ENCODE measurements around the gene PCDHB13. TPM values are rescaled to one million over a fixed set of nuclear protein-coding genes. Genes with fewer than 3 reads are reported as not detected.

PCDHB13 gene
- total RNA-seq: 0.28 TPM in 2 replicates

DNA sequence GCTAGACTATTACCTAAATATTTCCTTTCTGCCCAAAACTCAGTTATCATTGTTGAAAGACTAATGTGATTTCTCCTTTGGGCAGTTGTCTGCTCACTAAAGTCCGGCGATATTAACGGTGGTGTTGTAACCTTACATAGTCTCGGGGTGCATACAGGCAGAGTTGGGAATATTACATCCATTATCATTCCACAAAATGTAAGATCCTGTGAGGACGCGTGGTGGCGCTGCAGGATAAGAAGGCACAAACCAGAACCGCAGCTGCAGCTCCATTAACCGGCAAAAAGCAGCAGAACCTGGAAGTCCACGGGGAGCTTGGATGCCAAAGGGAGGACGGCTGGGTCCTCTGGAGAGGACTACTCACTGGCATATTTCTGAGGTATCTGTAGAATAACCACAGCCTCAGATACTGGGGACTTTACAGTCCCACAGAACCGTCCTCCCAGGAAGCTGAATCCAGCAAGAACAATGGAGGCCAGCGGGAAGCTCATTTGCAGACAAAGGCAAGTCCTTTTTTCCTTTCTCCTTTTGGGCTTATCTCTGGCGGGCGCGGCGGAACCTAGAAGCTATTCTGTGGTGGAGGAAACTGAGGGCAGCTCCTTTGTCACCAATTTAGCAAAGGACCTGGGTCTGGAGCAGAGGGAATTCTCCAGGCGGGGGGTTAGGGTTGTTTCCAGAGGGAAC is at the start of gene PCDHB13:
Gene PCDHB13 (plus strand): TSS at position 264 of the 684 bp plus-strand sequence. CDS start 205 bp downstream, at position 469.

DNA sequence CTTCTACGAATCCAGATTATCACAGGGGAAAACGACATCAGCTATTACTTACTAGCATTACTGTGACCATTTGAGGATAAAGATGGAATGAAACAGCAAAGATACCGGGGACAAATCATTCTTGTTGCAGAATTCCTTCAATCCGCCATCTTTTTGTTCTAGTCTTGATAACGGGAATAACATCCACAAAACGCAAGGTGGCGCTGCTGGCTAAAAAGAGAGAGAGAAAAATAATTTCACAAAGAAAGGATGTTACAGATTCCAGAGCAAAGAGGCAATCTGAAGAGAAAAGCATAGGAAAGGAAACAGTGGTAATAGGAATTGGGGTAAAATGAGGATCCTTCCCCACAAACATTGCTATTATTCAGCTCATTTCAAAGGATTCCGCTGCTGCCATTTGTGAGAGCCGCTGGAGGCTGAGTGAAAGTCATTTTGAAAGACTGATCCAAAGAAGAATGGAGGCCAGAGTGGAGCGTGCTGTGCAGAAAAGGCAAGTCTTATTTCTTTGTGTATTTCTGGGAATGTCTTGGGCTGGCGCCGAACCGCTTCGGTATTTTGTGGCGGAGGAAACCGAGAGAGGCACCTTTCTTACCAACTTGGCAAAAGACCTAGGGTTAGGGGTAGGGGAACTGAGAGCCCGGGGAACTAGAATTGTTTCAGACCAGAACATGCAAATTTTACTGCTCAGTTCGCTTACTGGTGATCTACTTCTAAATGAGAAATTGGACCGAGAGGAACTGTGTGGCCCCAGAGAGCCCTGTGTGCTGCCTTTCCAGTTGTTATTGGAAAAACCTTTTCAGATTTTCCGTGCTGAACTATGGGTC is 41.1 kb upstream of the PCDHB13 start, which contains the start of gene PCDHB7:
Gene PCDHB7 (plus strand): TSS at position 264 of the 824 bp plus-strand sequence. CDS start 192 bp downstream, at position 456.

DNA sequence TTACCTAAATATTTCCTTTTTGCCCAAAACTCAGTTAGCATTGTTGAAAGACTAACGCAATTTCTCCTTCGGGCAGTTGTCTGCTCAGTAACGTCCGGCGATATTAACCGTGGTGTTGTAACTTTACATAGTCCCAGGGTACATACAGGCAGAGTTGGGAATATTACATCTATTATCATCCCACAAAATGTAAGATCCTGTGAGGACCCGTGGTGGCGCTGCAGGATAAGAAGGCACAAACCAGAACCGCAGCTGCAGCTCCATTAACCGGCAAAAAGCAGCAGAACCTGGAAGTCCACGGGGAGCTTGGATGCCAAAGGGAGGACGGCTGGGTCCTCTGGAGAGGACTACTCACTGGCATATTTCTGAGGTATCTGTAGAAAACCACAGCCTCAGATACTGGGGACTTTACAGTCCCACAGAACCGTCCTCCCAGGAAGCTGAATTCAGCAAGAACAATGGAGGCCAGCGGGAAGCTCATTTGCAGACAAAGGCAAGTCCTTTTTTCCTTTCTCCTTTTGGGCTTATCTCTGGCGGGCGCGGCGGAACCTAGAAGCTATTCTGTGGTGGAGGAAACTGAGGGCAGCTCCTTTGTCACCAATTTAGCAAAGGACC is 36.0 kb upstream of the PCDHB13 start, which contains the start of gene PCDHB8:
Gene PCDHB8 (plus strand): TSS at position 214 of the 615 bp plus-strand sequence. CDS start 245 bp downstream, at position 459.

DNA sequence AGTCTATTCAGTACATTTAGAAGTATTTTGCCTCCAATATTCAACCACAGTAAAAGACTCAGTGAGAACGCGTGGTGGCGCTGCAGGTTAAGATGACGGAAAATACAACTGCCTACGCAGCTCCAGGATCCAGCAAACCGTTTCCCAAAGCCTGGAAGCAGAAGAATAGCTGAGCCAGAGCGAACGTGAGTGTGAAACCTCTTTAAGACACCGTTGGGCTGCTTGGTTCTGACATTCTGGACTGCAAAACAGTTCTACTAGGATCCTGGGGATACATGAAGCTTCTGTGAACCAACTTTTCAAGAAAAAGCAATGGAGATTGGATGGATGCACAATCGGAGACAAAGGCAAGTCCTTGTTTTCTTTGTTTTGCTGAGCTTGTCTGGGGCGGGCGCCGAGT is 31.5 kb upstream of the PCDHB13 start, which contains the start of gene PCDHB16:
Gene PCDHB16 (plus strand): TSS at position 140 of the 400 bp plus-strand sequence. CDS start 173 bp downstream, at position 313.

DNA sequence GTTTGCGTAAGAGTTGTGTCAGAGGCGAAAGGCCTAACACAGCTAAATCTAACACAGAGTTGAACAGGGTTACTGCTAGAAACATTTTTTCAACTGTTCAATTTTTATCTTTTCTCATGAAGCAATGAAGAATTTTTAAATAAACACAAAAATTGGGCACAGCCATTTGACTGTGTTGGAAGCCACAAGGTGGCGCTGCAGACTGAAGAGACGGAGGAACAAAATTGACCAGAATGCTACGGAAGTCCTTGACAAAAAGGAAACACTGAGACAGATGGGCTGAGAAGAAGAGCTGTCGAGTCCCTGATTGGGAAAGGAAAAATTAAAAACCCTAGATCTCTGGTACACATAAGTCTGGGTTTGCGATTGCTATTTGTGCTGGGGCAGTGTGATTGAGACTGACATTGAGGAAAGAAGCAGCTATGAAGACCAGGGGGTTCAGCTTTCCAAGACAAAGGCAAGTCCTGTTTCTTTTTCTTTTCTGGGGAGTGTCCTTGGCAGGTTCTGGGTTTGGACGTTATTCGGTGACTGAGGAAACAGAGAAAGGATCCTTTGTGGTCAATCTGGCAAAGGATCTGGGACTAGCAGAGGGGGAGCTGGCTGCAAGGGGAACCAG is 26.7 kb upstream of the PCDHB13 start, which contains the start of gene PCDHB9:
Gene PCDHB9 (plus strand): TSS at position 265 of the 616 bp plus-strand sequence. CDS start 158 bp downstream, at position 423.

DNA sequence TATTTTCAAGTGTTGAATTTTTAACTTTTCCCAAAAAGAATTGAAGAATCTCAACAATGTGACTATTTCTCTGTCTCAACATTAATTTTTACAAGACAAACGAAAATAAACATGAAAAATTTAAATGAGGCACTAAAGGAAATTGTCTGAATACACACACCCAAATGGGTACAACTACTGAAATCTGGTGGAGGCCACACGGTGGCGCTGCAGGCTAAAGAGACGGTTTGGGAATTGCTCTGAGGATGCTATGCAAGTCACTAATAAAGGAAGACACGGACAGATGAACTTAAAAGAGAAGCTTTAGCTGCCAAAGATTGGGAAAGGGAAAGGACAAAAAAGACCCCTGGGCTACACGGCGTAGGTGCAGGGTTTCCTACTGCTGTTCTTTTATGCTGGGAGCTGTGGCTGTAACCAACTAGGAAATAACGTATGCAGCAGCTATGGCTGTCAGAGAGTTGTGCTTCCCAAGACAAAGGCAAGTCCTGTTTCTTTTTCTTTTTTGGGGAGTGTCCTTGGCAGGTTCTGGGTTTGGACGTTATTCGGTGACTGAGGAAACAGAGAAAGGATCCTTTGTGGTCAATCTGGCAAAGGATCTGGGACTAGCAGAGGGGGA is 21.5 kb upstream of the PCDHB13 start, which contains the start of gene PCDHB10:
Gene PCDHB10 (plus strand): TSS at position 244 of the 616 bp plus-strand sequence. CDS start 200 bp downstream, at position 444.

DNA sequence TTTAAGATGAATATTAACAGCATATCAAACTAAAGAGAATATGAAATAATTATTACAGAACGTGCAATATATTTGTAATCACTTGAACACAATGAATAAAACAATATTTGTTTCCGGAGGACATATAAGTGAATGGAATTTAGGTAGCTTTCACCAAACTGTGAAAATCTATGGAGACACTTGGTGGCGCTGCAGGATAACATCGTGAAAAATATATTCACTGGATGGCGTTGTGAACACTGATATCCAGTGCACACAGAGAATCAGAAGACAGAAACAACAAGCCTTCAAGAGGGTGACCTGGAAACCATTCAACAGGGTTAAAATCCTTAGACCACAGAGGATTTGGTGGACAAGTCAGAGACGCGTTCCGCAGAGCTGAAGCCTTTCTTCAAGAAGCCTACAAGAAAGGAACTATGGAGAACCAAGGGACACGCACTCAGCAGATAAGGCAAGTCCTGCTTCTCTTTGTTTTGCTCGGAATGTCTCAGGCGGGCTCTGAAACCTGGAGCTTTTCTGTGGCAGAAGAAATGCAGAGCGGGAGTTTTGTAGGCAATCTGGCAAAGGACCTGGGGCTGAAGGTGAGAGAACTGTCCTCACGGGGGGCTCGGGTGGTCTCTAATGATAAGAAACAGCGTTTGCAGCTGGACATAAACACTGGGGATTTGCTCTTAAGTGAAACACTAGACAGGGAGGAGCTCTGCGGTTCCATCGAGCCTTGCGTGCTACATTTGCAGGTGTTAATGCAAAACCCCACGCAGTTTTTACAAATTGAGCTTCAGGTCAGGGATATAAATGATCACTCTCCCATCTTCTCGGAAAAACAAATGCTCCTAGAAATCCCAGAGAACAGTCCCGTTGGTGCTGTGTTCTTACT is 14.1 kb upstream of the PCDHB13 start, which contains the start of gene PCDHB11:
Gene PCDHB11 (plus strand): TSS at position 269 of the 877 bp plus-strand sequence. CDS start 148 bp downstream, at position 417.

DNA sequence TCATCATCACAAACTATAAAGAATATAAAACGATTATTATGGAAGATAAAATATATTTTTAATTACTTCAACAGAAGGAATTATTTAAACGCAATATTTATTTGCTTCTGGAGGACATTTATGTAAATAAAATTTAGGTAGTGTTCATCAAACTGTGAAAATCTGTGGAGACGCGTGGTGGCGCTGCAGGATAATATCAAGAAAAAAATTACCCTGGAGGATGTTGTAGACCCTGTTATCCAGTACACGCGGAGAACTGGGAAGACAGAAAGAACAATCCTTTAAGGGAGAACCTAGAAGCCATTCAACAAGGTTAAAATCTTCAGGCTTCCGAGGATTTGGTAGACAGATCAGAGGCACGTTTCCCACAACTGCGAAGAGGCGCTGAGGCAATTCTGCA is 5.2 kb upstream of the PCDHB13 start, which contains the start of gene PCDHB12:
Gene PCDHB12 (plus strand): TSS at position 242 of the 400 bp plus-strand sequence. CDS start 189 bp downstream, outside the sequence.

DNA sequence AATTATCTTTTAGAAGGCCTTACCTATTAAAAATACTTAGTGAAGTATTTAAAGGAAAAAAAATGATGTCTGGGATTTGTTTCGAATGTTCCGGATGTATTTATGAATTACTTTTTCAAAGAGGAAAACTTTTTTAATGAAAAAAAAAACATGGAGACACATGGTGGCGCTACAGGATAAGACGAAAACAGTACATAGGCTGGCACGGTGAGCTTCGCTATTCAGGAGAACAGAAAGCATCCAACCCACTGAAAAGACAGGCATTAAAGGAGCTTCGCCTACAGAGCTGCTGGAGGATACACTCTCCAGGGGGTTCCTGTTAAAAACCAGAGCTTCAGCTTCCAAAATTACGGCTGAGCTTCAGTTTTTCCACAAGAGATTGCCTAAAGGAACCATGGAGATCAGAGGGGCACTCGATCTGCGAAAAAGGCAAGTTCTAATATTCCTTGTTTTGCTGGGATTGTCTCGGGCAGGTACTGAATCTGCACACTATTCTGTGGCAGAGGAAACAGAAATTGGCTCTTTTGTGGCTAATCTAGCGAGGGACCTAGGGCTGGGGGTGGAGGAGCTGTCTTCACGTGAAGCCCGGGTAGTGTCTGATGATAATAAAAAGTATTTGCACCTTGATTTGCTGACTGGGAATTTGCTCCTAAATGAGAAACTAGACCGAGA is 9.5 kb downstream of the PCDHB13 start, which contains the start of gene PCDHB14:
Gene PCDHB14 (plus strand): TSS at position 232 of the 672 bp plus-strand sequence. CDS start 163 bp downstream, at position 395.

DNA sequence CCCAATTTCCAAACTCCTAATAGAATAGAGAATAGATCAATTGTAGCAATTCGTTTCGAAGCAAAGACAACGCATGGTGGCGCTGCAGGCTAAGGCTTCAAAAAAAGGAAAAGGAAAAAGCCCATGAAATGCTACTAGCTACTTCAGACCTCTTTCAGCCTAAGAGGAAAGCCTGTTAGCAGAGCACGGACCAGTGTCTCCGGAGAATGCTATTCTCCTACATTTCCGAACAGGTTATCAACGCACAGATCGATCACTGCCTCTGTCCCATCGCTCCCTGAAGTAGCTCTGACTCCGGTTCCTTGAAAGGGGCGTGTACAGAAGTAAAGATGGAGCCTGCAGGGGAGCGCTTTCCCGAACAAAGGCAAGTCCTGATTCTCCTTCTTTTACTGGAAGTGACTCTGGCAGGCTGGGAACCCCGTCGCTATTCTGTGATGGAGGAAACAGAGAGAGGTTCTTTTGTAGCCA is 31.6 kb downstream of the PCDHB13 start, which contains the start of gene PCDHB15:
Gene PCDHB15 (plus strand): TSS at position 146 of the 468 bp plus-strand sequence. CDS start 184 bp downstream, at position 330.

Other genes starting within 250 kb of the PCDHB13 start
- gene PCDHAC2, start 247.4 kb upstream of the PCDHB13 start, total RNA-seq: 0.14 and 0.28 TPM in 2 replicates
- not detected in 2 replicates for gene PCDHB1, start 162.5 kb upstream of the PCDHB13 start, total RNA-seq
- gene PCDHB2, start 119.3 kb upstream of the PCDHB13 start, total RNA-seq: 1.6 and 1.8 TPM in 2 replicates
- 0.55 and 0.57 TPM in 2 replicates for gene PCDHB3, start 113.4 kb upstream of the PCDHB13 start, total RNA-seq
- 0.09 and 0.14 TPM in 2 replicates for gene PCDHB4, start 92.1 kb upstream of the PCDHB13 start, total RNA-seq
- 0.57 and 1.4 TPM in 2 replicates for gene PCDHB5, start 78.7 kb upstream of the PCDHB13 start, total RNA-seq
- gene PCDHB6, start 63.9 kb upstream of the PCDHB13 start, total RNA-seq: under 0.01 and 0.09 TPM in 2 replicates
- gene PCDHB7, start 41.3 kb upstream of the PCDHB13 start, total RNA-seq: 0.18 and 0.71 TPM in 2 replicates
- gene PCDHB8, start 36.1 kb upstream of the PCDHB13 start, total RNA-seq: 0.09 and 0.43 TPM in 2 replicates
- 0.18 and 0.85 TPM in 2 replicates for gene PCDHB16, start 31.5 kb upstream of the PCDHB13 start, total RNA-seq
- 0.09 and 0.14 TPM in 2 replicates for gene PCDHB9, start 26.8 kb upstream of the PCDHB13 start, total RNA-seq
- gene PCDHB10, start 21.6 kb upstream of the PCDHB13 start, total RNA-seq: 0.28 and 0.71 TPM in 2 replicates
- gene PCDHB11, start 14.3 kb upstream of the PCDHB13 start, total RNA-seq: 0.18 and 0.28 TPM in 2 replicates
- gene PCDHB12, start 5.2 kb upstream of the PCDHB13 start, total RNA-seq: 0.09 and 0.43 TPM in 2 replicates
- gene PCDHB14, start 9.4 kb downstream of the PCDHB13 start, total RNA-seq: 0.46 and 0.85 TPM in 2 replicates
- gene PCDHB15, start 31.5 kb downstream of the PCDHB13 start, total RNA-seq: 0.46 and 0.71 TPM in 2 replicates
- gene SLC25A2, start 90.1 kb downstream of the PCDHB13 start, total RNA-seq: 0.14 and 0.18 TPM in 2 replicates
- gene TAF7, start 106.9 kb downstream of the PCDHB13 start, total RNA-seq: 75.2 and 97.5 TPM in 2 replicates
- gene PCDHGA1, start 116.6 kb downstream of the PCDHB13 start, total RNA-seq: 1.1 TPM in 2 replicates
- gene PCDHGA2, start 124.8 kb downstream of the PCDHB13 start, total RNA-seq: 2.7 and 2.8 TPM in 2 replicates
- gene PCDHGA3, start 129.9 kb downstream of the PCDHB13 start, total RNA-seq: 0.85 and 1.4 TPM in 2 replicates
- gene PCDHGB1, start 136.2 kb downstream of the PCDHB13 start, total RNA-seq: 2.3 and 3.3 TPM in 2 replicates
- gene PCDHGA4, start 141.1 kb downstream of the PCDHB13 start, total RNA-seq: 3.3 and 4.5 TPM in 2 replicates
- gene PCDHGB2, start 146.1 kb downstream of the PCDHB13 start, total RNA-seq: 2.4 and 2.7 TPM in 2 replicates
- gene PCDHGA5, start 150.2 kb downstream of the PCDHB13 start, total RNA-seq: 1.3 TPM in 2 replicates
- 5.3 and 5.4 TPM in 2 replicates for gene PCDHGB3, start 156.3 kb downstream of the PCDHB13 start, total RNA-seq
- 3.0 and 3.2 TPM in 2 replicates for gene PCDHGA6, start 160.0 kb downstream of the PCDHB13 start, total RNA-seq
- 4.1 and 4.6 TPM in 2 replicates for gene PCDHGA7, start 168.8 kb downstream of the PCDHB13 start, total RNA-seq
- gene PCDHGB4, start 173.8 kb downstream of the PCDHB13 start, total RNA-seq: 26.9 and 27.5 TPM in 2 replicates
- gene PCDHGA8, start 178.7 kb downstream of the PCDHB13 start, total RNA-seq: 3.0 and 3.3 TPM in 2 replicates
- 15.9 and 19.9 TPM in 2 replicates for gene PCDHGB5, start 184.0 kb downstream of the PCDHB13 start, total RNA-seq
- 2.7 and 3.1 TPM in 2 replicates for gene PCDHGA9, start 188.9 kb downstream of the PCDHB13 start, total RNA-seq
- 2.7 and 3.1 TPM in 2 replicates for gene PCDHGB6, start 194.1 kb downstream of the PCDHB13 start, total RNA-seq
- gene PCDHGA10, start 199.1 kb downstream of the PCDHB13 start, total RNA-seq: 4.3 and 5.4 TPM in 2 replicates
- 6.3 and 6.9 TPM in 2 replicates for gene PCDHGB7, start 203.8 kb downstream of the PCDHB13 start, total RNA-seq
- 6.4 and 8.5 TPM in 2 replicates for gene PCDHGA11, start 207.1 kb downstream of the PCDHB13 start, total RNA-seq
- gene PCDHGA12, start 216.6 kb downstream of the PCDHB13 start, total RNA-seq: 9.1 and 11.7 TPM in 2 replicates